ENCODE measurements around the gene CHCHD3.

CHCHD3 gene

DNA sequence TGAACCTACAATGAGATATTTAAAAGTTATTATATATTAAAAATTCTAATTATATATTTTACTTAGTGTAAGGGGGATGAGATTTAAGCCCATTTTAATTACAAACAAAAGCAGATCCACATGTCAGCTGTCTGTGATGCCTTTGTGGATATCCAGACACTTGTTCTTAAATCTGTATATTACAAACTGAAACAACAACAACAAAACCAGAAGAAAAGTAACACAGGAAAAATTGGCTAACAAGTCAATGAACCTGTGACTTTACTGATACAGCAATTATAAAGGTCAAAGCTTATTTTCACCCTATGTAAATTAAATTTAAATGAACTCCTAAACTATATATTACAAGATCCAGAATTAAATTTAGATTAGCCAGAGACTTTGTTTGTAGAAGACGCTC is 222.7 kb downstream of the CHCHD3 start:
- no peak for DNase-seq (ENCODE audit: low read depth)

DNA sequence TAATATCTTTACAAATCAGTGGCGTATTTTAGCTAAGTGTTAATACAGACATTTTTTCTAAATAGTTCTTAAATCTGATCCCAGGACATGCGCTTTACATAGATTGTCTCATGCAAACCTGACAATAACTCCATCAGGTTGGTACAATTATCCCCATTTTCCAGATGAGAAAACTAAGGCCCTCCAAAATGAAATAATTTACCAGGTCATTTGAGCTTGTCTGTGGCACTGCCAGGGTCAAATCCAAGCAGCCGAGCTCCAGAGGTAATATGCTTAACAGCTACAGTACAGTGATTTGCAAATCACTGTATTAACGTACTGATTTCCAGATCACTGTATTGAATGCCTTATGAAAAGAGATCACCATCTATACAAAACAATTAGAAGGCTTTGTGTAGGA is 223.1 kb downstream of the CHCHD3 start:
- no peak for DNase-seq (ENCODE audit: low read depth)

DNA sequence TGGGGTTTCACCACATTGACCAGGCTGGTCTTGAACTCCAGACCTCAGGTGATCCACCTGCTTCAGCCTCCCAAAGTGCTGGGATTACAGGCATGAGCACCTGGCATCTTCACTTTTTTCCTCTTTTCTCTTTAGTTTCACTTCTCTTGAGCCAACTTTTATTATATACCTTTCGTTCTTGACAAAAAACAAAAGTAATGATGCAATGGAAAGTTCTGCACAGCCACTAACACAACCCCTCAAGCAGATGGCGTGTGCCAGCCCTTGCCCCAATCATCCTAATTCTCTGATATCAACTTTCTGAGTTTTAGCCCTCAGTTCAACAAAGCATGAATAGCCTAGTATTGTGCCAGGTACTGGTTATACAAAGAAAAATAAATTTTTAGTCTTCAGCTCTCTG is 223.6 kb downstream of the CHCHD3 start:
- no peak for DNase-seq (ENCODE audit: low read depth)

DNA sequence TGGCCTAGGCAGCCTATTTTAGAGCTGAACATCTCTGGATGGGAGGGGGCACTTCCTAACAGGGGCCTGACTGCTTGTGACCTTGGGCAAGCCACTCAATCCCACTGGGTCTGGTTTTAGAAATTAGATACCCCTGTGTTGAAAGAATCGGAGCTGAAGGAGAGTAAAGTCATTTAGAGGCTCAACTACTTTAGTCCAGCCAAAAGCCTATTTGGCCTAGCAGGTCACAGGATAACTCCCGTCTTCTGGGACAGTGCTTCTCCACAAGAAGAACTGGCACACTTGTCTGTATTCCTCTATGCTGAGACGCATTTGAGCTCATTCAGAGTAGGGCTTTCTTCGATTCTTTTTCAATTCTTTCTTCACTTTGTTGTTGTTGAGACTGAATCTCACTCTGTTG is 224.2 kb downstream of the CHCHD3 start:
- DNase-seq (ENCODE audit: low read depth), result no peak

DNA sequence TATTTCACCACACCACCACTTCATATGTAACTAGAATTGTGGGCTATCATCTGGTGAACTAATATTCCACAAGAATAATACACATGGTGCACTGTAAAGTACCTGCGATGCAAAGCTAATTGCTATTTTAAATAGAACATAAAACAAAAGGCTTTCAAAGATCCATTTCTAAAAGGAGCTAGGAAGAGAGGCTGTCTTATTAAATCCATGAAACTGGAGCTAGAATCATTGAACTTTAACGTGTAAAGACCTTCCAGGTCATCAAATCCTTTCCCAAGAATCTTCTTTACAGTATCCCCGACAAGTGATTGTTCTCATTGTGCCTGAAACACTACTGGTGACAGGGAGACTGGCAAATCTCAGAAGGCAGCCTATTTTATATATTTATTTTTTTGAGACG is 224.9 kb downstream of the CHCHD3 start:
- no peak for DNase-seq (ENCODE audit: low read depth)

DNA sequence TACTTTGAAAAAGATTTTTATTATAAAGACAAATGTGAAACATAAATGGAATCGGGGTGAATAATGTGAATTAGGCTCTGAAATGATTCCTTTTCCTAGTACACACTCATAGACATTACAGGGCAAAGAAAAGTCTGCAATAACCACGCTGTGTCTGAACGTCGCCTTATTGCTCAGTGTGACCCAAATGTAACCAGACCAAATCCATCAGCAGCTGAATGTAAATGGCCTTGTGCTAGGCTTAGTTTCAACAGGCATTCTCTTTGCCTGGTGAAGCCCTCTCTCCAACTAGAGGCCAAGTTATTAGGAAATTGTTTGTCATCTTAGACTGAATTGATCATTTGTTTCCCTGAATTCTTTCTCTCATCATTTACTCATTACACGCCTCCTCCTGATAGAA is 225.5 kb downstream of the CHCHD3 start:
- no peak for DNase-seq (ENCODE audit: low read depth)

DNA sequence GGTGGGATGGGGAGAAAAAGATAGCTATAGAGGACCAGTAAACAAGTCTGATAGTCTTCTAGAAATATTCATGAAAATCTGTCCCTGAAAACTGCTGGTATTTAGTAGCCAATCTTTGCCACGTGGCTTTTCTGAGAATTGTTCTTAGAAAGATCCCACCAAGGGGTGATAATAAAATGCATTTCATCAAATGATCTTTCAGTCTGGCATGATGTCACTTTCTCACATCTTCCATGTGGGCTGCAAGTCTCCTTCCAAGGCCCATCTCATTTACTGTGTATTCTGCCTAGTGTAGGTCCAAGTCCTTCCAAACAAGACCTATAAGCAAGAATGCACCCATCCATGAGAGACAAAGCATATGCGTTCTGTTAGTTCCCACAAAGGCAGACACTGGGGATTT is 226.0 kb downstream of the CHCHD3 start:
- no peak for DNase-seq (ENCODE audit: low read depth)

DNA sequence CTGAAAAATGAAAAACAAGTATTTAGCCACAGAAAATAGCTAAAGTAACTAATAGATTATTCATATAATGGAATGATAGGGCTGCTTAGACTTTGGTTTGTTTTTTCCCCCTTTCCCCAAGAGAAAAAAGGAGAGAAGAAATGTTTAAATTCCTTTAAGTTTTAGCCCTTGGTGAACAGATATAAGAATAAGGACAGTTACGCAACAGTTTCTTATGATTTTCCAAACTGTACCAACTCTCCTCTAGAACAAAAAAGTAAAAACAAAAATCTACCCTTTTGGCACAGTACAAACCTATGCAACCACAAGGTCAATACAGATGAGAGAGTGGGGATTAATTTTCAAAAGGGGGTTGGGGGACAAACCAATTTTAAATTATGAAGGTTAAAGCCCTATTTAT is 227.7 kb downstream of the CHCHD3 start:
- DNase-seq (ENCODE audit: low read depth), result no peak

DNA sequence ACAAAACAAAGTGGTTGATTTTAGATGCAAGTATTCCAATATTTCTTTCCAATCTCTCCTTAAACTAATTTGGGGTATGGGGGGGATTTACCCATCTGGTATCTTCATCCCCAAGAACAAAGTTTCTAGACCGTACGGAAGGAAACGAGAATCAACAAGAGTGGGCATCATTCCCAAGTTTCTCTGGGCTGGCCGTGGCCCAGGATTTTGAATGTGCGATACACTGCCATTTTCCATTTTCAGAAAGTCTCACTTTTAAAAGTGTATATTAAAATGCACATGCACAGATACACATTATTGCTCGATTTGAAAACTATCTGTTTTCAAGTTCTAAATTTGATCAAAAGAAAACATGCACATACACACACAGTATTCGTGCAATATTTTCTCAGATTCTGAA is 234.5 kb downstream of the CHCHD3 start:
- DNase-seq (ENCODE audit: low read depth), result no peak

DNA sequence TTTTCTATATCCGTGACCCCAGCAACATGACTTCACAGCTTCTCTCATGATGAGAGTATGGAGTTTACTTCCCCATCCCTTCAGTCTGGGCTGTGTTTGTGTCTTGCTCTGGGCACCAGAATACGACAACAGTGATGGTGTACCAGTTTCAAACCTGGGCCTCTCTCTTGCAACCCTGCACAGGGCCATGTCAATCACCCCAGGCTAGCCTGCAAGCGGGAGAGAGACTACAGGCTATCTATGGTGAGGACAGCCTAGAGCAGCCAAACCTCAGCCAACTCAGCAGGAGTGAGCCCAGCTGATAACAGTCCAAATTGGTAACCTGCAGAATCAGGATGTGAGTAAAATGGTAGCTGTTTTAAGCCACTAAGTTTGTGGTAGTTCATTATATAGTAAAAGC is 235.8 kb downstream of the CHCHD3 start:
- no peak for DNase-seq (ENCODE audit: low read depth)

DNA sequence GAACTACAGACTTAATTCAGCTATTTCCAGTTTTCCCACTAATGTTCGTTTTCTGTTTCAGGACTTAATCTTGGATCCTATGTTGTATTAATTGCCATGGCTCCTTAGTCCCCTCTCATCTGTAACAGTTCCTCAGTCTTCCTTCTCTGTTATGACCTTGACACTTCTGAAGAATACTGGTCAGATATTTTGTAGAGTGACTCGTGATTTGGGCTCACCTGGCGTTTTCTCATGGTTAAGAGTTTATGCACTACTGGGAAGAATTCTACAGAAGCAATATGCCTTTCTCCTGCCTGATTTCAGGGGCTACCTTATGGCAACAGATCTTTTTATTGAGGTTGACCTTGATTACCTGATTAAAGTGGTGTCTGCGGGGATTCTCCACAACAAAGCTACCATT is 239.4 kb downstream of the CHCHD3 start:
- DNase-seq (ENCODE audit: low read depth), result no peak

DNA sequence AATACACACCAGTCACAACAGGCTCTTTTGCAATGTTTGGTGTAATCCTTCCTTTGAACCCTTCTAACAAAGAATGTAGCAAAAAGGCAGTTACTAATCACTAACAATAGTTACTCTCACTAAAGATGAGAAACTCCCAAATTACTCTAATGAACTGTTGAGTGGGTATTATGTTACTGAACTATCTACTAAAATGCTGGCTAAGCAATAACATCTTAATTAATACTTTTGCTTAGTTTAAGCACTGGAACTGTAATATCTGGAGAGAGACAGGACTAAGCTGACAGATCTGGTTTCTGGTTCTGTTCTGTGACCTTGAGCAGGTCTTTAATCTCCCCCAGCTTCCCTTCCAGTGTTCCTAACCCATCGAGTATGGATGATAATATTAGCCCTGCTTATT is 241.7 kb downstream of the CHCHD3 start:
- no peak for DNase-seq (ENCODE audit: low read depth)

DNA sequence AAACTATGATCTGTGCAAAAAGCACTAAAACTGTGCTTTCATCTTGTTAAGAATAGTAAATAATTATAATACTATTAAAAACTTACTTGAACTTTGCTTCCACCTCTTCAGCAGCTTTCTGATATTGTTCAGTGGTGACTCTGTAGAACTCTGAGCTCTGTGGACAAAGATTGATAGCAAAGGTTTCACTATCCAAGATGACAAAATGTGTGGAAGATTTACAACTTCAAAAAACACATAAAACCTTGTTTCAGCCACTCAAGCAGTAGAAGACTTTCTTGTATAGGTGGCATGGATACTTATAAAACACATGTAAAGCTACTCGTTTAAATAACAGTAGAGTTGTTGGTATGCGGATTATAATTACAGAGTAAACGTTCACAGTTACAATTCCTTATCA is 243.6 kb downstream of the CHCHD3 start:
- DNase-seq (ENCODE audit: low read depth), result no peak

DNA sequence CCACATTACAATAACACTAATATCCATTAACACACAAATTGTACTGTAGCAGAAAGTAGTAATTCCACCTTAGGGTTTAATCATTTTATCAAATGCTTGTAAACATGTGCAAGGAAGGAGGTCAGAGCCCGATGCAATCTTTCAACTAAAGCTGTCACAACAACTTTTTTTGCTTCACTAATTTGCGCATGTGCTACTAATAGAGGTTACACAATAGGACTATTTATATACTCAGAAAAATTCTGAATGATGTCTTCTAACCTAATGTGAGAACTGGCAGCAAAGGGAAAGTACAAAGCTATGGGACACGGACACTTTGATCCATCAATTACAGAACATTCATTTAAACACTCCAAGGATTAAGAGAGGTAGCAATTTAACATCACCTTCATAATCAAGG is 244.4 kb downstream of the CHCHD3 start:
- no peak for DNase-seq (ENCODE audit: low read depth)

DNA sequence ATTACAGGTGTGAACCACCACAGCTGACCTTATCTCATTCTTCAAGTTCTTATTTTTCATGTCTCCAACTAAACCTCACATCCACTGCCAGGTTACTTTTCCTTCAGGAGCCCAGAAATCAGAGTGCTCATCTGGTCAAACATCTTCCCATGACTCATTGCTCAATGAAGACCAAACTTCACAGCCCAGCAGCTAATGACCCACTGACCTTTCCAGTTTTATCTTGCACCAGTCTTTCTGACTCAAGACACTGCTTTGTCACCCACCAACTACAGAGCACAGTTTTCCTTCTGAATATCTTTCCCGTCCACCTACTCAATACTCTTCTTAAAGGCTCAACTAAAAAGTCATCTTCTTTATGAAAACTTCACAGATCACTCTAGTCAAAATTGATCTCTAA is 245.1 kb downstream of the CHCHD3 start:
- DNase-seq (ENCODE audit: low read depth), result no peak

DNA sequence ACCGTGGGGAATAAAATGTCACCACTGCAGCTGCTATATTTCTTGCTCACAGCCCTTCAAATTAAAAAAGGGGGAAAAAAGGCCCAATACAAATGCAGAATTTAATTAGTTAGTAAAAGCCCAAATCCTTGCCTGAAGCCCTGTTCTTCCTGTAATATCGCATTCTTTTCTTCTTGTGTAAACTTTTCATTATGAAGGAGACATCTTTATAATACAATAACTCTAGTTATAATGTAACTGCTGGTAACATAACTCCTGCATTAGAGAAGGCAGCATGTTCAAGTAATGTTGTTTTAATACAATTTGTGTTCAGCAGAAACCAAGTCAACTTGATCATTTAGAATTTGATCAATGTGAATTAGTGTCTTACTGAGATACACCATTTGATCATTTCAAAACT is 250.9 kb downstream of the CHCHD3 start:
- no peak for DNase-seq (ENCODE audit: low read depth)

DNA sequence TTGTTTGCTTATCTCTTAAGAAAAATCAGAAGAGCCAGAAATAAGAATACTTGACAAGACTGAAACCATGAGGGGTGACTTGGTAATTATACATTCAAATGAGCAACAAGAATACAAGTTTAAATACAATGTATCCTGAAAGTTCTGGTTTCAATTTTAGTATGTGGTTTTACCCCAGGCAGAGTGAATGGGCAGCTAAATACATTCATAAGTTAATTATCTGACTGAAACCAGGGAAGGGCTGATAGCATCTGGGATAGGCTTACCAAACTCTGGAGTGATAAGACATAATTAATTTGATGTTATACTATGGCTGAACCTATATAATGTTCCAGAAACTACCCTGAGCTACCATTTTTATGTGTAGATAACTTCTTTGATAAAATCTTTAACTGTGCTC is 253.4 kb downstream of the CHCHD3 start:
- no peak for DNase-seq (ENCODE audit: low read depth)

DNA sequence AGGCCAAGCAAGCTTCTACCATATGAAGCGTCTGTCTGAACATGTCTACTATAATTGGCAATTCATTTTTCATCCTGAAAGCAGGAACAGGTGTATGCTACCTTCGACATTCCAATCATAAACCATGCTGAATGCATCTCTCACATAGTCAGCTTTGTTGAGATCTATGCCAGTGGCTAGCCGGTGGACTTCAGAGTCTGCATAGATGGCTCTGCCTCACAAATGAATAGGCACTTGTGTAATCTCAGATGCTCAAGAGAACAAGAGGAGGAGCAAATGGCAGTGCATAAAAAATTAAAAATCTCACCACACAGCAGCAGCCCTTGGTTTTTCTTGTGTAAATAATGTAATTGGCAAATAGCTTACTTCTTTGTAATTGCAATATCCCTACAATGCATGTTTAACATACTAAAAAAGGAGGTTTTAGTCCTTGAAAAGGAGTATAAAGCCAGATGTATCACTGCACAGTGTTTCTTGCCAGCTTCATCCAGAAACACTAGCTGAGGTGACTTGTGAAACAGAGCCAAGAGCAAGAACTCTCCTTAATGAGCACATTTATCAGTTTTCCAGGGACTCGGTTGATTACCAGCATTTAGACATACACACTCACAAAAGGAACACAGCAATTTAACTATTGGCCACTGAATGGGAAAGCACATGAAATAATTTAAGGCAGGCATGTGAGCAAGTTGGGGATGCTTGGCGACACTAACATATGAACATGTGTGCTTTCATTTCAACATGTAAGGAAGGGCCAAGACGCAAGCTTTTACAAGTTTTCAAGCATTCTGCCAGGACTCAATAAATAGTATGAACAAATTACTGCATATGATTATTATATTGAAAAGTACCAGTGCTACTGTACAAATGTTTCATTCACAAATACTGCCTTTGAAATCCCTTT is 255.7 kb downstream of the CHCHD3 start:
- DNase-seq (ENCODE audit: low read depth), result no peak

DNA sequence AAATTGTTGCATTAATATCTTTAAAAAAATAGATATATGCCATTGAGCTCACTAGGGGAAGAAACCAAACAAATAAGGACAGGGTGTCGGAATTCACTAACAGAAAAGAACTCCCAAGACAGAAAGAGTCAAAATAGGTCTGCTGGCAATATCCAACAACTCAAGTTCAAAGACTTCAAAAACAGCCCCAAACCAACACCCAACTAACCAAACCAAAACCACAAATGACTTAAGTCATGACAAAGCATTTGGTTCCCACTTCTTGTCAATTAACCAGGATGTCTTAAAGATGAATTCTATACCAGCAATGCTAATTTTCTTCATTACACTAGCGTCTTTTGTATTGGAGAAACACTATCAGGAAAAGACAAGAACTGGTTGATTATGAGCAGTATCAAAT is 256.7 kb downstream of the CHCHD3 start:
- DNase-seq (ENCODE audit: low read depth), result no peak

DNA sequence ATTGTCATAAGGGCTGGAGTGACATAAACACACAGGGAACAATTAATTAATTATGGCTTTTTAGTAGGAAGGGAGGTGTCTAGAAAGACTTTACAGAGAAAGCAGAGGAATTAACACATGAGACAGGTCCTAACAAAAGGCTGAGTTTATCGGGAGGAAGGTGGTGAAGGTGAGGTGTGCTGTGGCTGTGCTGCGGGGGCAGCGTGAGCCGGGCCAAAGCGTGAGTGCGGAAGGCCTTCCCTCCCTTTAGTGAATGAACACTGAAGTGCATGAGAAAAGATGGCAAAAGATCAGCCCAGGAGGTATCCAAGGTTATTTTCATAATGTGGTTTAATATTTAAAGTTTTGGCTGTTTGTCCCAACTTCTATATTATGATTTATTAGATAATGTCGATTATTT is 262.2 kb downstream of the CHCHD3 start:
- no peak for DNase-seq (ENCODE audit: low read depth)

DNA sequence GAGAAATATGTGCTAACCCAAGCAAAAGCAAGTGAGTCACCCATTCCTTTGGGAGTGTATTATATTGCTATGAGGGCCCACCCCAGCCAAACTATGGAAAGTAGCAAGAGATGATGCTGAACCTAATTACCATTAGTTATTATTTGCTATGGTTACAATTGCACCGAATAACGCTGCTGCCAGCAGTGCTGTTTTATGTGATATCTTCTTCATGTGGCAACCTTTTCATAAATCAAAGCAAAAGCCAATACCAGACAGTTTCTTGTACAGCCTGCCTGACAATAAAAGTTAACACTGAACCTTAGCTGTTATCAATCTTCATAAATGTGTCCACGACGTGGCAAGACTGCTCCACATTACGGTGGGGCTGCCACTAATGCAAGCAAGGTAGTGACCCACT is 263.9 kb downstream of the CHCHD3 start:
- DNase-seq (ENCODE audit: low read depth), result no peak

DNA sequence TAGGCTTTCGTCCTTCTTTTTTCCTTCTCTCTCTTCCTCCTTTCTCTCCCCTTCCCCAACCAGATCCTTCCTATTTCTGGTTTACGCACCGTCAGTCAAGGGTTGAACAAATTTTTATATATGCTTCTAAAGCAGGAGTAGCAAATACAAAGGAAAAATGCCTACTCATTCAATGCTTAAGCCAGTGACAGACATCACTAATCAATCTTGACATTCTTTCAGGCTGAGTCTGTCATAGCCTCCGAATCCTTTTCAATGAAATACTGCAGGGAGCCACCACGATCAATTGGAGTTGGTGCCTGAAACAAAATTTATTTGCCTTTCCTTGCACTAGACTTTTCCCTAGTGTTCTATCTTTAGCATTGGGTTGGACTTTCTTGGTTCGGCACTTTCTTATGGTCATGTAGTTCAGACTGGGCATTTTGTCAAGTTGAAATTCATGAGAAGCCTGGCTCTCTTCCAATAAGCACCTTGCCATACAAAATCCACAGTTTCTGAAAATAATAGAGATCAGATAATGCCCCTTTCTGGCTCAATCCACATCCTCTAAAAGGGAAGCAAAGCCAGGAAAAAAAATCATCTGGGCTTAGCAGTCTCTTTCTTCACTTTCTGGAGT is 266.1 kb downstream of the CHCHD3 start:
- DNase-seq (ENCODE audit: low read depth), result no peak

DNA sequence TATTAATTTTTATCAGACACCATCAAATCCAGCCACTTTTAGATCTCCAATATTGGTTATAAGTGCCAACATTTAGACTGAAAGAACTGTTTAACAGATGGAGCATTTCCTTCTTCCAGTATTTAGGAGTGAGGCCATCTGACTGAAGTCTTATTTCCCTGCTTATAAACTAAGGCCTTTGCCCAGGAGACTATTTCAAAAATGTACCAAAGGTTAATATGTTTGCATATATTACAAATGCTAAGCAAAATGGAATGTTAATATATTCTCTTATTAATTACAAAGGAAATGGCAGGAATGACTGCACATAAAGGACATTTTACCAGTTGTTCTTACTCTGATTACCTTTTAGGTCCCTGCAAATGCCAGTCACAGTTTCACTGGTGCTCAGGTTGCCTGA is 266.8 kb downstream of the CHCHD3 start:
- DNase-seq (ENCODE audit: low read depth), result no peak

DNA sequence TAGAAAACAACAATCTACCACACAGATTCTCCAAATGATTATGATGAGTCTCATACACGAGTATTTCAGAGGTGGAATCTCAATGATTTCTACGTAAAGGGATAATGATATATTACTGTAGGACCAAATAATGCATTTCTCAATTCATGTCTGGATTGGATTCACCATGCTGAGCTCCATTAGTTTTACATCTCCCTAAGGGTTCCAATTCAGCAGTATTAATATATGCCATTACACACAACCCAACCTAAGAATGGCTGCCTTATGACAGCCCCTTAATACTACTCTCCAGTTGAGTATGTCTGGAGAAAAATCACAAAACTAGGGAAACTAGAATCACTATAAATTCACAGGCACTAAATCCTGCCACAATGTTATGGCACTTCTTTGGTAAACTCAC is 271.3 kb downstream of the CHCHD3 start:
- no peak for DNase-seq (ENCODE audit: low read depth)

Measured in stimulated activated CD8-positive, alpha-beta memory T cell treated with anti-CD3 and anti-CD28 coated beads, Interleukin-7, amount 100 ng/mL, for 24 hours (primary cell).